Keratinocyte (primary cell): Measurements from ENCODE around the gene LPGAT1. TPM values are rescaled to one million over a fixed set of nuclear protein-coding genes. Genes with fewer than 3 reads are reported as not detected.

ENCODE experiments used
- DNase-seq: peaks from one replicate; pipeline ENCODE4 v3.0.0-alpha.2; 2011; ENCODE audit warnings: low read depth, missing footprints, low spot score
- FAIRE-seq: peaks from 2 replicates; lab custom pipeline; 2011; peaks lifted over from hg19 to GRCh38; lab: Jason Lieb, UNC
- H2AFZ ChIP-seq: 2 replicates; pipeline ENCODE4 v1.6.0; 2012; ENCODE audit warnings: low read length, control low read depth, inconsistent platforms; ENCODE audit not compliant: control insufficient read depth
- H3K27ac ChIP-seq: 2 replicates; pipeline ENCODE4 v1.5.1; 2011; ENCODE audit warnings: low read length; ENCODE audit not compliant: control insufficient read depth, insufficient read depth
- H3K27me3 ChIP-seq: 3 replicates; pipeline ENCODE4 v1.6.0; 2011; ENCODE audit warnings: low read length; ENCODE audit not compliant: control insufficient read depth, insufficient read depth; ENCODE audit errors: extremely low read depth
- H3K36me3 ChIP-seq, 2 experiments: 2 replicates in 1 of 2; 3 replicates in 1 of 2; pipeline ENCODE4 v1.5.1; 2011; ENCODE audit warnings: low read length in 2 of 2, mild to moderate bottlenecking in 1 of 2; ENCODE audit not compliant: control insufficient read depth in 2 of 2, insufficient read depth in 2 of 2; ENCODE audit errors: extremely low read depth in 1 of 2
- H3K4me1 ChIP-seq: 3 replicates; pipeline ENCODE4 v1.5.1; 2011; ENCODE audit warnings: low read length; ENCODE audit not compliant: control insufficient read depth, insufficient read depth; ENCODE audit errors: extremely low read depth
- H3K4me2 ChIP-seq: 3 replicates; pipeline ENCODE4 v1.6.0; 2011; ENCODE audit warnings: low read depth, low read length; ENCODE audit not compliant: control insufficient read depth, insufficient read depth; ENCODE audit errors: extremely low read depth
- H3K4me3 ChIP-seq, 3 experiments: fragments of 200-600 bp in 1 of 3; sonication (generic) in 1 of 3; 2 replicates in 2 of 3; 3 replicates in 1 of 3; pipeline ENCODE4 v1.5.1; 2011 to 2016; ENCODE audit warnings: low read length in 3 of 3, mild to moderate bottlenecking in 3 of 3, control low read depth in 2 of 3, inconsistent platforms in 1 of 3, low read depth in 1 of 3, mixed read lengths in 1 of 3, mixed run types in 1 of 3, moderate library complexity in 1 of 3; ENCODE audit not compliant: control insufficient read depth in 2 of 3, insufficient read depth in 2 of 3; ENCODE audit errors: extremely low read depth in 1 of 3
- H3K79me2 ChIP-seq: 2 replicates; pipeline ENCODE4 v1.6.0; 2012; ENCODE audit warnings: low read length; ENCODE audit not compliant: control insufficient read depth, insufficient read depth
- H3K9ac ChIP-seq: 3 replicates; pipeline ENCODE4 v1.6.0; 2011; ENCODE audit warnings: low read length; ENCODE audit not compliant: control insufficient read depth, insufficient read depth; ENCODE audit errors: extremely low read depth
- H3K9me1 ChIP-seq: 3 replicates; pipeline ENCODE4 v1.6.0; 2011; ENCODE audit warnings: low read length; ENCODE audit not compliant: control insufficient read depth, insufficient read depth; ENCODE audit errors: extremely low read depth
- H3K9me3 ChIP-seq: 2 replicates; pipeline ENCODE4 v1.5.1; 2012; ENCODE audit warnings: low read depth, low read length; ENCODE audit not compliant: control insufficient read depth
- H4K20me1 ChIP-seq: 3 replicates; pipeline ENCODE4 v1.6.0; 2011; ENCODE audit warnings: low read length; ENCODE audit not compliant: control insufficient read depth, insufficient read depth; ENCODE audit errors: extremely low read depth
- EZH2 ChIP-seq: IDR thresholded peaks from one replicate; pipeline ENCODE4 v1.6.1; 2012; ENCODE audit warnings: inconsistent platforms, mild to moderate bottlenecking, low read length, moderate library complexity
- dilution Hi-C: fragments of 300-500 bp; cut with MboI; formaldehyde crosslinking; loops from one replicate; pipeline ENCODE4 v1.7.0; 2020; ENCODE audit warnings: low sequenced_read_pairs; ENCODE audit not compliant: extremely low pct_ligation_motif_present
- polyA plus RNA-seq, 5 experiments: library from polyadenylated mRNA; depleted of rRNA in 3 of 5; stranded (reverse) in 3 of 5; stranded (forward) in 1 of 5; unstranded in 1 of 5; fragments of >200 nt; gene quantifications; 1 replicate in 1 of 5; 2 replicates in 3 of 5; 3 replicates in 1 of 5; pipeline versions ENCODE4 v1.2.1 to v1.2.3, GENCODE V29; 2011 to 2012; ENCODE audit warnings: missing spikeins in 2 of 5, low read depth in 1 of 5, low replicate concordance in 1 of 5
- TF ChIP-seq, protein P1 (sequence below), 3 experiments: IDR thresholded peaks in 1 of 3; conservative IDR thresholded peaks in 1 of 3; optimal IDR thresholded peaks in 1 of 3; 2 replicates in 2 of 3; 3 replicates in 1 of 3; pipeline versions ENCODE3 to v1.5.1; 2011; ENCODE audit warnings: low read length in 3 of 3, mild to moderate bottlenecking in 3 of 3, moderate library complexity in 2 of 3, control low read depth in 1 of 3, inconsistent platforms in 1 of 3; ENCODE audit not compliant: insufficient read depth in 2 of 3; ENCODE audit errors: extremely low read depth in 1 of 3

LPGAT1 gene
- polyA plus RNA-seq, 1 donor (not counting 4 experiments of a cell fraction or from before 2014, with no cell fraction given) = 14.7 TPM

GRCh38 chr1:211734791-211735190 is 95.8 kb downstream of the LPGAT1 start:
- H3K9me3 ChIP-seq = no peaks in the 10 kb centered on the region
- peaks cover 4% of the 10 kb centered on the region for H3K9me1 ChIP-seq
- no peak for DNase-seq
- H3K27ac ChIP-seq = no peak overlapping the region
- H3K9ac ChIP-seq = no peak overlapping the region
- no peaks in the 10 kb centered on the region for H3K27me3 ChIP-seq
- dilution Hi-C loops = no loop called here
- H3K36me3 ChIP-seq = no peaks in the 10 kb centered on the region
- H4K20me1 ChIP-seq = no peaks in the 10 kb centered on the region
- H3K4me1 ChIP-seq = peaks cover 23% of the 10 kb centered on the region
- FAIRE-seq = no peak
- H3K4me2 ChIP-seq = no peak overlapping the region
- TF ChIP-seq, protein P1, sequence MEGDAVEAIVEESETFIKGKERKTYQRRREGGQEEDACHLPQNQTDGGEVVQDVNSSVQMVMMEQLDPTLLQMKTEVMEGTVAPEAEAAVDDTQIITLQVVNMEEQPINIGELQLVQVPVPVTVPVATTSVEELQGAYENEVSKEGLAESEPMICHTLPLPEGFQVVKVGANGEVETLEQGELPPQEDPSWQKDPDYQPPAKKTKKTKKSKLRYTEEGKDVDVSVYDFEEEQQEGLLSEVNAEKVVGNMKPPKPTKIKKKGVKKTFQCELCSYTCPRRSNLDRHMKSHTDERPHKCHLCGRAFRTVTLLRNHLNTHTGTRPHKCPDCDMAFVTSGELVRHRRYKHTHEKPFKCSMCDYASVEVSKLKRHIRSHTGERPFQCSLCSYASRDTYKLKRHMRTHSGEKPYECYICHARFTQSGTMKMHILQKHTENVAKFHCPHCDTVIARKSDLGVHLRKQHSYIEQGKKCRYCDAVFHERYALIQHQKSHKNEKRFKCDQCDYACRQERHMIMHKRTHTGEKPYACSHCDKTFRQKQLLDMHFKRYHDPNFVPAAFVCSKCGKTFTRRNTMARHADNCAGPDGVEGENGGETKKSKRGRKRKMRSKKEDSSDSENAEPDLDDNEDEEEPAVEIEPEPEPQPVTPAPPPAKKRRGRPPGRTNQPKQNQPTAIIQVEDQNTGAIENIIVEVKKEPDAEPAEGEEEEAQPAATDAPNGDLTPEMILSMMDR (optimal IDR thresholded peaks at IDR 0.05 in 1 of 3, IDR thresholded peaks at IDR 0.05 in 1 of 3, conservative IDR thresholded peaks at IDR 0.05 in 1 of 3; ENCODE audit: extremely low read depth in 1 of 3, insufficient read depth in 2 of 3, low read length in 3 of 3) = no peak
- TF ChIP-seq EZH2 = no peak
- no peaks in the 10 kb centered on the region for H3K79me2 ChIP-seq
- no peak overlapping the region for H2AFZ ChIP-seq
- H3K4me3 ChIP-seq = no peak overlapping the region

DNA sequence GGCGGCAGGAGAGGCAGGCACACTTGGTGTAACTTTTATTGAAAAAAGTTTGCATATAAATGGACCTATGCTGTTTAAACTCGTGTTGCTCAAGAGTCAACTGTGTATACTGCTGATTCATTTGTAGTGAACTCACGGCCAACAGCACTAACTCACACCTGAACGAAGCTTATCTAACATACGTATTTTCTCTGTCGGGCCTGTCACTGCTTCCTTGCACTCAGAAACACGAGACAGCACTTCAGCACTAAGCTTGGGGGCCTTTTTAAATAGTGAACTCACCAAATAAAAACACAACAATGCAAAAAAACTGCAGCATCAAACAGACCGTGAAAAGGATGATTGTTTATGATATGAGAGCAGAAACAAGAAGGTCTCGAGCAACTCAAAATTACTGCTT is 96.2 kb downstream of the LPGAT1 start:
- no peaks in the 10 kb centered on the region for H3K79me2 ChIP-seq
- H3K4me3 ChIP-seq = no peak overlapping the region
- no peak overlapping the region for H3K4me2 ChIP-seq
- FAIRE-seq = no peak
- dilution Hi-C loops = no loop called here
- H3K9me1 ChIP-seq = peaks cover 4% of the 10 kb centered on the region
- H3K36me3 ChIP-seq = no peaks in the 10 kb centered on the region
- H3K27ac ChIP-seq = no peak overlapping the region
- DNase-seq = no peak
- H3K9ac ChIP-seq = no peak overlapping the region
- no peaks in the 10 kb centered on the region for H3K27me3 ChIP-seq
- TF ChIP-seq EZH2 = no peak
- TF ChIP-seq, protein P1 (optimal IDR thresholded peaks at IDR 0.05 in 1 of 3, IDR thresholded peaks at IDR 0.05 in 1 of 3, conservative IDR thresholded peaks at IDR 0.05 in 1 of 3; ENCODE audit: extremely low read depth in 1 of 3, insufficient read depth in 2 of 3, low read length in 3 of 3) = no peak
- H4K20me1 ChIP-seq = no peaks in the 10 kb centered on the region
- H3K9me3 ChIP-seq = no peaks in the 10 kb centered on the region
- H2AFZ ChIP-seq = no peak overlapping the region
- peaks cover 23% of the 10 kb centered on the region for H3K4me1 ChIP-seq
